GM12878 (cell line): Measurements from ENCODE around the gene CABLES1. TPM values are rescaled to one million over a fixed set of nuclear protein-coding genes. Genes with fewer than 3 reads are reported as not detected.

Experiments used
- ATF7 ChIP-seq: fragments of 450-650 bp; IDR thresholded peaks from 2 replicates; pipeline ENCODE4 v1.6.1; 2016; ENCODE audit warnings: low read depth, mild to moderate bottlenecking
- BCL11A ChIP-seq: IDR thresholded peaks from 2 replicates; pipeline ENCODE4 v1.6.1; 2011; ENCODE audit warnings: low read depth, low read length
- CHD1 ChIP-seq: IDR thresholded peaks from 2 replicates; pipeline ENCODE4 v1.6.1; 2012; ENCODE audit warnings: low read depth, low read length, improper control_type of control experiment
- CHD2 ChIP-seq: IDR thresholded peaks from 2 replicates; pipeline ENCODE4 v1.6.1; 2011; ENCODE audit warnings: low read depth, low read length, improper control_type of control experiment, borderline replicate concordance
- DPF2 ChIP-seq: fragments of 450-650 bp; IDR thresholded peaks from 2 replicates; pipeline ENCODE4 v1.6.1; 2017; ENCODE audit warnings: mild to moderate bottlenecking
- ETV6 ChIP-seq, 2 experiments: fragments of 450-650 bp in 1 of 2; IDR thresholded peaks in 1 of 2; conservative IDR thresholded peaks in 1 of 2; 2 replicates each; pipeline ENCODE4 v1.6.1; 2014; ENCODE audit warnings: antibody characterized with exemption in 1 of 2, borderline replicate concordance in 1 of 2, low read depth in 1 of 2, mild to moderate bottlenecking in 1 of 2, moderate library complexity in 1 of 2
- HCFC1 ChIP-seq: fragments of 150-350 bp; IDR thresholded peaks from 2 replicates; pipeline ENCODE4 v1.6.1; 2014; ENCODE audit warnings: low read length
- LARP7 ChIP-seq: fragments of 450-650 bp; IDR thresholded peaks from 2 replicates; pipeline ENCODE4 v1.6.1; 2017; ENCODE audit warnings: mild to moderate bottlenecking
- MEF2A ChIP-seq: IDR thresholded peaks from 2 replicates; pipeline ENCODE4 v1.6.1; 2011; ENCODE audit warnings: low read depth, mild to moderate bottlenecking, low read length, moderate library complexity; ENCODE audit not compliant: insufficient read depth
- MTA2 ChIP-seq: fragments of 450-650 bp; IDR thresholded peaks from 2 replicates; pipeline ENCODE4 v1.6.1; 2016; ENCODE audit warnings: low read depth, mild to moderate bottlenecking, moderate library complexity
- NFYB ChIP-seq: IDR thresholded peaks from 2 replicates; pipeline ENCODE4 v1.6.1; 2011; ENCODE audit warnings: low read depth, mild to moderate bottlenecking, low read length, improper control_type of control experiment, moderate library complexity; ENCODE audit not compliant: insufficient read depth
- NR2C1 ChIP-seq: fragments of 450-650 bp; IDR thresholded peaks from 2 replicates; pipeline ENCODE4 v1.6.1; 2017; ENCODE audit warnings: antibody characterized with exemption, mild to moderate bottlenecking, moderate library complexity
- PAX8 ChIP-seq: fragments of 450-650 bp; IDR thresholded peaks from 2 replicates; pipeline ENCODE4 v1.6.1; 2017; ENCODE audit warnings: mild to moderate bottlenecking, moderate library complexity
- RAD51 ChIP-seq: fragments of 450-650 bp; IDR thresholded peaks from 2 replicates; pipeline ENCODE4 v1.6.1; 2016; ENCODE audit warnings: moderate library complexity, mild to moderate bottlenecking, inconsistent platforms
- SMAD1 ChIP-seq: fragments of 450-650 bp; IDR thresholded peaks from 2 replicates; pipeline ENCODE4 v1.6.1; 2018; ENCODE audit warnings: mild to moderate bottlenecking, low read depth; ENCODE audit not compliant: partially characterized antibody
- SUZ12 ChIP-seq: fragments of 200-600 bp; sonication (generic); IDR thresholded peaks from one replicate; pipeline ENCODE4 v1.6.1; 2018; ENCODE audit warnings: antibody characterized with exemption, mild to moderate bottlenecking; ENCODE audit not compliant: unreplicated experiment
- TCF12 ChIP-seq: IDR thresholded peaks from 2 replicates; pipeline ENCODE4 v1.6.1; 2011; ENCODE audit warnings: low read depth, mild to moderate bottlenecking, low read length
- YBX1 ChIP-seq: fragments of 450-650 bp; IDR thresholded peaks from 2 replicates; pipeline ENCODE4 v1.6.1; 2016; ENCODE audit warnings: antibody characterized with exemption
- ZNF24 ChIP-seq: fragments of 450-650 bp; IDR thresholded peaks from 2 replicates; pipeline ENCODE4 v1.6.1; 2017; ENCODE audit warnings: antibody characterized with exemption, mild to moderate bottlenecking
- polyA plus RNA-seq, 11 experiments: library from polyadenylated mRNA; depleted of rRNA in 4 of 11; unstranded in 6 of 11; stranded (reverse) in 5 of 11; fragments of >200 nt; fragmentation: Nextera tagmentation in 4 of 11; fragmentation: Illumina TruSeq in 1 of 11; extraction: Ambion mirVana in 4 of 11; extraction: Trizol in 1 of 11; gene quantifications; 1 replicate in 1 of 11; 2 replicates in 10 of 11; pipeline versions ENCODE4 v1.2.1 to v1.2.3, GENCODE V29; 2011 to 2016; ENCODE audit warnings: inconsistent platforms in 2 of 11, missing spikeins in 2 of 11, low read depth in 1 of 11
- total RNA-seq, 4 experiments: library from RNA; depleted of rRNA in 3 of 4; stranded (reverse); fragments of >200 nt in 3 of 4; fragmentation: Illumina TruSeq in 1 of 4; extraction: Trizol in 1 of 4; gene quantifications; 2 replicates each; pipeline versions ENCODE4 v1.2.1 to v1.2.3, GENCODE V29; 2013 to 2021
- TF ChIP-seq, protein P1 (sequence below): fragments of 450-650 bp; IDR thresholded peaks from 2 replicates; pipeline ENCODE4 v1.6.1; 2016; ENCODE audit warnings: mild to moderate bottlenecking
- TF ChIP-seq, protein P2 (sequence below): IDR thresholded peaks from 2 replicates; pipeline ENCODE4 v1.6.1; 2011; ENCODE audit warnings: low read depth, mild to moderate bottlenecking, low read length, moderate library complexity, borderline replicate concordance; ENCODE audit errors: extremely low read depth
- TF ChIP-seq, protein P3 (sequence below): fragments of 450-650 bp; IDR thresholded peaks from 2 replicates; pipeline ENCODE4 v1.6.1; 2018; ENCODE audit warnings: mild to moderate bottlenecking, low read depth, moderate library complexity; ENCODE audit not compliant: partially characterized antibody
- TF ChIP-seq, protein P4 (sequence below): IDR thresholded peaks from 2 replicates; pipeline ENCODE4 v1.6.1; 2011; ENCODE audit warnings: low read depth, low read length, improper control_type of control experiment, borderline replicate concordance
- TF ChIP-seq, protein P5 (sequence below): fragments of 450-650 bp; IDR thresholded peaks from 2 replicates; pipeline ENCODE4 v1.6.1; 2017; ENCODE audit warnings: low read depth, mild to moderate bottlenecking, moderate library complexity

Gene CABLES1
- total and polyA plus RNA-seq, 10 of the 15 experiments (the other 5 are each of a cell fraction or from before 2014, with no cell fraction given), result 2.9 to 27.2 (median 8.2) TPM

DNA sequence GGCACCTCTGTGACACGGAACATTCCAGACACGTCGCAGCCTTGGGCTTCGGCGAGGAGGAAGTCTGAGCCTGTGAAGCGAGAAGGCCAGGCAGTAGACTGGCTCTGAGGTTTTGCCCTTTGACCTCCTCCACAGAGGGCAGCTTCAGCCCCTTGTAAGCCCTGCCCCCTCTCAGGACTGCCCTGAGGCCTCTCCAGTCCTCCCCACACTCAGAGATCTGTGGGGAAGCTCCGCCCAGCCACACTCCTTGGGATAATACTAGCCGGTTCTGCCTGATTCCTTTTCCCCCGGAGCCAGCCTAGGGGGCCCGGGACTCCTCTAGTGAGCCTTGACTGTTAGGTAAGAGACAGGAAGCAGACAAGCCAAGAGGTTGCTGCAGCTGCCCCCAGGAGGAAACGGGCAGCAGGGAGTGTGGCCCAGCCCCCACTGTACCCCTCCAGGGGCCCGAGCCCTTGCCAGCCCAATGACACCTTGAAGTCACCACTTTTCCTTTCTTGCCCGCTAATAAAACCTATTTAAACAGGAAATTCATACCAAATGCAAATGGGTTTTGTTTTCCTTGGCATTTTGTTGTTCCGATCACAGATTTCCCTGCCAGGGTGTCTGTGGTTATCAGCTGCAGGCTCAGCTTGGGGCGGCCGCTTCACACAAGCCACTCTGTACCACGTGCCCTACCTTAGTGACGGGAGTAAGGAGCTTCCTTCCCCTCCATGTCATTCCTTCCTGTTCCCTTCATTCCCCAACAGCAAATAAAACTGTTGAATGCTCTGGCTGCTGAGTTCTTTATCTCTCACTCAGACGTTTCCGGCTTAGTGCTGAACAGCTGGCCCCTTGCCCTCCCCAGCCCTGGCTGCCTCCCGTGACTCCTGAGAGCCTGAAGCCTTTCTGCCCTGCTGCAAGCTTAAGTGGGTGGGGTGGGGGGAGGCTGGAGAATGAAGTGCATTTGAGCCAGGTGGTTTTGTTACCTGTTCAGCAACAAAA is 124.7 kb downstream of the CABLES1 start (continued):
- TF ChIP-seq, protein P1, sequence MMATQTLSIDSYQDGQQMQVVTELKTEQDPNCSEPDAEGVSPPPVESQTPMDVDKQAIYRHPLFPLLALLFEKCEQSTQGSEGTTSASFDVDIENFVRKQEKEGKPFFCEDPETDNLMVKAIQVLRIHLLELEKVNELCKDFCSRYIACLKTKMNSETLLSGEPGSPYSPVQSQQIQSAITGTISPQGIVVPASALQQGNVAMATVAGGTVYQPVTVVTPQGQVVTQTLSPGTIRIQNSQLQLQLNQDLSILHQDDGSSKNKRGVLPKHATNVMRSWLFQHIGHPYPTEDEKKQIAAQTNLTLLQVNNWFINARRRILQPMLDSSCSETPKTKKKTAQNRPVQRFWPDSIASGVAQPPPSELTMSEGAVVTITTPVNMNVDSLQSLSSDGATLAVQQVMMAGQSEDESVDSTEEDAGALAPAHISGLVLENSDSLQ, result no peak
- no peak for TF ChIP-seq PAX8
- peak; percentile 84 for TF ChIP-seq RAD51
- TF ChIP-seq MTA2, result no peak; the same call in 1 of the 2 replicates
- TF ChIP-seq SUZ12, result no peak
- TF ChIP-seq NFYB, result no peak
- no peak for TF ChIP-seq ETV6 (conservative IDR thresholded peaks at IDR 0.05 in 1 of 2, IDR thresholded peaks at IDR 0.05 in 1 of 2; ENCODE audit: borderline replicate concordance in 1 of 2, low read depth in 1 of 2)
- no peak for TF ChIP-seq BCL11A
- TF ChIP-seq SMAD1, result no peak
- TF ChIP-seq YBX1, result no peak
- TF ChIP-seq NR2C1, result peak; percentile 75
- 0 out of 2 replicates have a peak, but pooled peaks have one; percentile 61 for TF ChIP-seq DPF2
- TF ChIP-seq, protein P2, sequence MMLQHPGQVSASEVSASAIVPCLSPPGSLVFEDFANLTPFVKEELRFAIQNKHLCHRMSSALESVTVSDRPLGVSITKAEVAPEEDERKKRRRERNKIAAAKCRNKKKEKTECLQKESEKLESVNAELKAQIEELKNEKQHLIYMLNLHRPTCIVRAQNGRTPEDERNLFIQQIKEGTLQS, result no peak
- TF ChIP-seq, protein P3, sequence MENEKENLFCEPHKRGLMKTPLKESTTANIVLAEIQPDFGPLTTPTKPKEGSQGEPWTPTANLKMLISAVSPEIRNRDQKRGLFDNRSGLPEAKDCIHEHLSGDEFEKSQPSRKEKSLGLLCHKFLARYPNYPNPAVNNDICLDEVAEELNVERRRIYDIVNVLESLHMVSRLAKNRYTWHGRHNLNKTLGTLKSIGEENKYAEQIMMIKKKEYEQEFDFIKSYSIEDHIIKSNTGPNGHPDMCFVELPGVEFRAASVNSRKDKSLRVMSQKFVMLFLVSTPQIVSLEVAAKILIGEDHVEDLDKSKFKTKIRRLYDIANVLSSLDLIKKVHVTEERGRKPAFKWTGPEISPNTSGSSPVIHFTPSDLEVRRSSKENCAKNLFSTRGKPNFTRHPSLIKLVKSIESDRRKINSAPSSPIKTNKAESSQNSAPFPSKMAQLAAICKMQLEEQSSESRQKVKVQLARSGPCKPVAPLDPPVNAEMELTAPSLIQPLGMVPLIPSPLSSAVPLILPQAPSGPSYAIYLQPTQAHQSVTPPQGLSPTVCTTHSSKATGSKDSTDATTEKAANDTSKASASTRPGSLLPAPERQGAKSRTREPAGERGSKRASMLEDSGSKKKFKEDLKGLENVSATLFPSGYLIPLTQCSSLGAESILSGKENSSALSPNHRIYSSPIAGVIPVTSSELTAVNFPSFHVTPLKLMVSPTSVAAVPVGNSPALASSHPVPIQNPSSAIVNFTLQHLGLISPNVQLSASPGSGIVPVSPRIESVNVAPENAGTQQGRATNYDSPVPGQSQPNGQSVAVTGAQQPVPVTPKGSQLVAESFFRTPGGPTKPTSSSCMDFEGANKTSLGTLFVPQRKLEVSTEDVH, result no peak
- no peak for TF ChIP-seq ATF7
- TF ChIP-seq LARP7, result no peak
- no peak for TF ChIP-seq CHD1
- TF ChIP-seq ZNF24, result no peak
- TF ChIP-seq CHD2, result 0 out of 2 replicates have a peak, but pooled peaks have one; percentile 16
- TF ChIP-seq, protein P4, sequence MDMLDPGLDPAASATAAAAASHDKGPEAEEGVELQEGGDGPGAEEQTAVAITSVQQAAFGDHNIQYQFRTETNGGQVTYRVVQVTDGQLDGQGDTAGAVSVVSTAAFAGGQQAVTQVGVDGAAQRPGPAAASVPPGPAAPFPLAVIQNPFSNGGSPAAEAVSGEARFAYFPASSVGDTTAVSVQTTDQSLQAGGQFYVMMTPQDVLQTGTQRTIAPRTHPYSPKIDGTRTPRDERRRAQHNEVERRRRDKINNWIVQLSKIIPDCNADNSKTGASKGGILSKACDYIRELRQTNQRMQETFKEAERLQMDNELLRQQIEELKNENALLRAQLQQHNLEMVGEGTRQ, result peak; percentile 43
- no peak for TF ChIP-seq MEF2A
- no peak for TF ChIP-seq HCFC1
- peak; percentile 66 for TF ChIP-seq TCF12
- TF ChIP-seq, protein P5, sequence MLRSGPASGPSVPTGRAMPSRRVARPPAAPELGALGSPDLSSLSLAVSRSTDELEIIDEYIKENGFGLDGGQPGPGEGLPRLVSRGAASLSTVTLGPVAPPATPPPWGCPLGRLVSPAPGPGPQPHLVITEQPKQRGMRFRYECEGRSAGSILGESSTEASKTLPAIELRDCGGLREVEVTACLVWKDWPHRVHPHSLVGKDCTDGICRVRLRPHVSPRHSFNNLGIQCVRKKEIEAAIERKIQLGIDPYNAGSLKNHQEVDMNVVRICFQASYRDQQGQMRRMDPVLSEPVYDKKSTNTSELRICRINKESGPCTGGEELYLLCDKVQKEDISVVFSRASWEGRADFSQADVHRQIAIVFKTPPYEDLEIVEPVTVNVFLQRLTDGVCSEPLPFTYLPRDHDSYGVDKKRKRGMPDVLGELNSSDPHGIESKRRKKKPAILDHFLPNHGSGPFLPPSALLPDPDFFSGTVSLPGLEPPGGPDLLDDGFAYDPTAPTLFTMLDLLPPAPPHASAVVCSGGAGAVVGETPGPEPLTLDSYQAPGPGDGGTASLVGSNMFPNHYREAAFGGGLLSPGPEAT, result peak; percentile 54; the same call in 1 of the 2 replicates
